Left colon (tissue), 2 donors: ENCODE results near the gene RIPOR3. TPM values are rescaled to one million over a fixed set of nuclear protein-coding genes. Genes with fewer than 3 reads are reported as not detected.
"Not testable (repeated sequence)": the region's sequence is repeated elsewhere in the genome, so short reads cannot be mapped to it uniquely, and the experiment has no call there.

Experiments used
- ATAC-seq: fragments of 200-7000 bp; cut with Tn5 transposase; one replicate; pipeline ENCODE4 v1.9.1; 2020; ENCODE audit warnings: mild to moderate bottlenecking, moderate library complexity
- DNase-seq, 2 donors: peaks; one replicate each; pipeline ENCODE4 v3.0.0-alpha.2; 2020
- intact Hi-C, 2 donors: fragments of 100-400 bp; cut with DNase I in 1 of 2; cut with micrococcal nuclease in 1 of 2; formaldehyde crosslinking; loops; one replicate each; pipeline versions ENCODE4 v1.11.2 to v1.14.0; 2022; cut with DNase I, micrococcal nuclease
- total RNA-seq, 2 donors: library from RNA; stranded (reverse); fragmentation: NEBNext Ultra II Directional; extraction: Animal tissue kit (Norgen Biotek cat#: 25700); gene quantifications; one replicate each; pipeline ENCODE4 v1.2.1, GENCODE V29; 2021
- donor health status: DM: no; HTN: no; CAD: no.
- donor health status: DM: yes; HTN: yes; CAD: no.

RIPOR3 gene
- total RNA-seq, 2 donors from 2014 or later = 3.2 to 3.9 TPM

DNA sequence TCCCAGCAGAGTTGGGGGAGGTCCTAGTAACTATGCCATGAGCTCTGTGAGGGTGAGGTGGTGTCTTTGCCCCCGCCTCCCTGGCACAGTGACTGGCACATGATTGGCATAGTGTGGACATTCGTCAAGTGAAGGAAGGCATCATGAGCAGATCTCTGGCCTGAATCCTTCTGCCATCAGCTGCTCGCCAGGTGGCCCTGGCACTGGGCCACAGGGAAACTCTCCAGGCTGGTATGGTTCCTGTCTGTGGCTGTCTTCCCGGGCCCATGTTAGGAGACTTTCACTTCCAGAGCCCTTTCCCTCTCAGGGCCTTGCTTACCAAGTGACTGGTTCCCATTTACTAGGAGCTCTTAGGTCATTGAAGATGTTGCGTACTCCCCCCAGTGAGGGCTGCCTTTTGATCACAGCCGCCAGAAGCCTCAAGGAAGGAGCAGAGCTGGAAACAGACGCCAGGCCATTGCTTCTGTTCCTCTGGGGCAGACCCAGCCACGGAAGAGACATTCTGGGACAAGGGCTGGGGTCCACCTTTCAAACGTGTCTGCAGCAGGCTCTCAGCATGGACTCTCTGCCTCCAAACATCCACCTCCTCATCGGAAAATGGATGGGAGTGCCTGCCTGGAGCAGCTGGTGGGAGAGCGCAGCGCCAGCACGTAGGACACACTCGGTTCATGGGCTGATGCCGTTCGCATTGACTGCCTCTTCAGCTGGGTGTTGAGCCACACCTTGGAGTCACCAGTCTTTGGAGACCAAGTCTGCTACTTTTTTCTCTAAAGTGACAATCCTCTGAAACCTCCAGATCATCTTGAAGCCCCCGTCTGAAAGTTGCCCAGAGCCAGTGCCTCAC is 113.9 kb downstream of the RIPOR3 start:
- ATAC-seq (peak; percentile 72), DNase-seq (peak; percentile 79 to 81)
- intact Hi-C loops = loop anchor here (5.0 to 10.0 kb wide), 4 partner anchors 73 to 393 kb away; no protein-coding TSS in a partner anchor

DNA sequence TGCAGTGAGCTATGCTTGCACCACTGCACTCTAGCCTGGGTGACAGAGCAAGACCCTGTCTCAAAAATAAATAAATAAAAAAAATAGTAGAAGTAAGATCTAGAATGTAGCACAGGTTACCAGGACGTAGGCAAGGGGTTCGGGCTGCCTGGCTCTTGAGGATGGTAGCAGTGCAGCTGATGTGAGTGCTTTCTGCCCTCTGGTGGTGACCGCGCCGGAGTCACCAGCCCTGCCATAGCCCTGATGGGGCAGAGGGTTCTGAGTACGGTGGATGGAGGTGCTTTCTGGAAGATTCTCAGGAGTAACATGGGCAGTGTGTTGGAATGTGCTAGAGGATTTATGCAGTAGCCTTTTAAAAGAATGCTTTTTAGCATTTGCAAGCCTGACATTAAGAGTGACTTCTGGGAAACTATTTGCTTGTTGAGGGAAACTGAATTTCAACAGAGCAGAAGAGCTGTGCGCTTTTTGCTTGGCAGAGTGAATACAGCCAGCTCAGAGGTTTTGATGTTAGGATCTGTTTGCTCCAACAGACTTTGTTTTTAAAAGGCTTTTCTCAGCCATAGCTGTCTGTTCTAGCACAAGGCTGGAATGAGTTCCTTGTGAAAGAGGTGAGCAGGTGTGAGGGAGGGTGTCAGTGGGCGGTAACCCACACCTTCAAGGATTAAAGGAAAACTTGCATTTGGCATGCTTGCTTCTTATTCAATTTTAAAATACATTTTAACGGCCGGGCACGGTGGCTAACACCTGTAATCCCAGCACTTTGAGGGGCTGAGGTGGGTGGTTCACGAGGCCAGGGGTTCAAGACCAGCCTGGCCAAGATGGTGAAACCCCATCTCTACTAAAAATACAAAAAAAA is 115.2 kb downstream of the RIPOR3 start:
- peak; percentile 60 for ATAC-seq
- intact Hi-C loops = loop anchor here (5.0 to 10.0 kb wide), 4 partner anchors 71 to 391 kb away; no protein-coding TSS in a partner anchor
- DNase-seq = peak; percentile 65 to 86

DNA sequence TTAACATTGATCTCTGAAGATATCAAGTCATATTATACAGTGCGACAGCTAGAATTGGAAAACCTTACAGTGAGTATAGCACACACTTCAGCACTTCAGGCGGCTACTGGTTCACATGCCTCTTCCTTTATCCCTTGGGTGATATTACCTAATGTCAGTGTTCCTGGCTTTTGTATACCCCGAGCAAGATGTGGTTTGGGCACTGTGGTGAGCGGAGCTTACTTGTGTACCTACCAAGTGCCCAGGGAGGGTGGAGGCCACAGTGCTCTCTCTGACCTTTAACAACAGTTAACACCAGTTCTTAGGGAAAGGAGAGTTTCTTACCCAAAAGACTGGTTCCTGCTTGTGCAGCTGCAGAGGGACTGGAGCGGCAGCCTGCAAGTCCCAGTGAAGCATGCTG is 116.8 kb downstream of the RIPOR3 start:
- intact Hi-C loops = loop anchor here (10.0 kb wide), 3 partner anchors 70 to 390 kb away; no protein-coding TSS in a partner anchor
- ATAC-seq (no peak), DNase-seq (no peak)

DNA sequence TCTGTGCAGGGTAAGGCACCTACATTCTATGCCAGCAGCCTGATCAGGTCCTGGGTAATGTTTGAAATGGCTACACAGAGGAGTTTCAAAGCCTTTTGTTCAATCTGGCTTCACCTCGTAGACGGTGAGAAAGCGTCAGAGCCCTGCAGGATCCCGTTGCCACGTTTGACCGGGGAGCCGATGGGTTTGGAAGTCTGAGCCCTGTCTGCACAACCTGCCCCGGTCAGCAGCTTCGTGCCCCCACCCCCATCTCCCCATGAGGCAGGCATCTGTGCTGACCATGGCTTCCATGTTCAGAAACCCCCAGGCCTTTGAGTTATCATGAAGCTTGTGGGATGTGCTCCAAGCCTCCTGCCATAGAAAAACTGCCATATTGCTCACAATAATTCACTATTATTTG is 117.2 kb downstream of the RIPOR3 start:
- no peak for ATAC-seq
- no peak for DNase-seq
- intact Hi-C loops = loop anchor here (10.0 kb wide), 3 partner anchors 69 to 389 kb away; no protein-coding TSS in a partner anchor

DNA sequence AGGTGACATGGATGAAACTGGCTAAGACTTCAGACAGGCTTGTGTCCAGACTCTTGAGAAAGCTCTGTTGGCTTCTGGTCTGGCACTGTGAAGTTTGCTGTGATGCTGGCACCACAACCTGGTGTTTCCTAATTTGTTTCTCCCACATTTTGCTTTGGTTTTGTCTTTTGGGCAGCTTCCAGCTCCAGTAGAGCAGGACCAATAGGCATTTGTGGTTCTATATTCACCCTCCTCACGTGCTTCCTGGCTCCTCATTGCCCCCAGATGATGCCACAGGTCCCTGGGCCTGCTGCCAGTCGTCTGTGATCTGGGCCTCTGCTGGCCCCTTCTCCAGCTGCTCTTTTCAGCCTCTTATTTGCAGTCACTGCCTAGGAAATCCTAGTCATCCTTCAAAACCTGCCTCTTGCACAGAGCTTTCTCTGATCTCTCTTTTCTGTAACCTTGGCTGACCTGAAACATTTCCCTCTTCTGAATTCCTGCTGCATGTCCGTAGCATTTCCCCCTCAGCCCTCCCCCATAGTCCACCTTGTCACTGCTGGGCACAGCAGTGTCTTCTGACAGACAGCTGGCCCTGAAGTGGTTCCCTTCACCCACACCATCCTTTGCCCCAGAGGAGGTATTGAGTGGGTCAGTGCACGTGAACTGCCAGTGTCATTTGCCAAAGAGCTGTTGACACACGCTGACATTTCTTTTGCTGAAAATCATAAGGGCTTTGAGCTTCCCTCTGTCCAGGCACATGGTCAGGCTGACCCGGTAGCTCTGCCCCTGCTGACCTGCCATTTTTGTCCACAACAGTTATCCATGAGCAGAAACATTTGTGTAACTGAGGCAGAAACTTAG is 118.2 kb downstream of the RIPOR3 start:
- ATAC-seq (no peak), DNase-seq (no peak)
- intact Hi-C loops = loop anchor here (10.0 kb wide), 3 partner anchors 68 to 388 kb away; no protein-coding TSS in a partner anchor

DNA sequence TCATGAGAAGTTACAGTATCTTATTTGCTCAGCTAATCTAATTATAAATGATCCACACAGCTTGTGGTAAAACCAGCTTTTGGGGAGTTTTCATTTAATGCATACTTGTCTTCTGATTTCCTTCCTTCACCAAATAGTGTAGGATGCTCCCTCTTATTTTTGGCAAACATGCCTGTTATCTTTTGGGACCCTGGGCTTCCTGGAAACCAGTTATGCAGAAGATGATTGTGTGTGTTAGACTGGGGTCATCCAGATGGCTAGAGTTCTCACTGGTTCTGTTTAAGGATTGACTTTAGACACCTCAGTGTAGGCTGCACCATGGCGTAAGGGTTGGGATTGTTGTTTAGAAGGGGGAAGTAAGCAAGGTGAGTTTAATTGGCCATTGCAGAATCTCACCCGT is 119.9 kb downstream of the RIPOR3 start:
- DNase-seq (no peak), ATAC-seq (no peak)
- intact Hi-C loops = loop anchor here (10.0 kb wide), 3 partner anchors 67 to 387 kb away; no protein-coding TSS in a partner anchor

DNA sequence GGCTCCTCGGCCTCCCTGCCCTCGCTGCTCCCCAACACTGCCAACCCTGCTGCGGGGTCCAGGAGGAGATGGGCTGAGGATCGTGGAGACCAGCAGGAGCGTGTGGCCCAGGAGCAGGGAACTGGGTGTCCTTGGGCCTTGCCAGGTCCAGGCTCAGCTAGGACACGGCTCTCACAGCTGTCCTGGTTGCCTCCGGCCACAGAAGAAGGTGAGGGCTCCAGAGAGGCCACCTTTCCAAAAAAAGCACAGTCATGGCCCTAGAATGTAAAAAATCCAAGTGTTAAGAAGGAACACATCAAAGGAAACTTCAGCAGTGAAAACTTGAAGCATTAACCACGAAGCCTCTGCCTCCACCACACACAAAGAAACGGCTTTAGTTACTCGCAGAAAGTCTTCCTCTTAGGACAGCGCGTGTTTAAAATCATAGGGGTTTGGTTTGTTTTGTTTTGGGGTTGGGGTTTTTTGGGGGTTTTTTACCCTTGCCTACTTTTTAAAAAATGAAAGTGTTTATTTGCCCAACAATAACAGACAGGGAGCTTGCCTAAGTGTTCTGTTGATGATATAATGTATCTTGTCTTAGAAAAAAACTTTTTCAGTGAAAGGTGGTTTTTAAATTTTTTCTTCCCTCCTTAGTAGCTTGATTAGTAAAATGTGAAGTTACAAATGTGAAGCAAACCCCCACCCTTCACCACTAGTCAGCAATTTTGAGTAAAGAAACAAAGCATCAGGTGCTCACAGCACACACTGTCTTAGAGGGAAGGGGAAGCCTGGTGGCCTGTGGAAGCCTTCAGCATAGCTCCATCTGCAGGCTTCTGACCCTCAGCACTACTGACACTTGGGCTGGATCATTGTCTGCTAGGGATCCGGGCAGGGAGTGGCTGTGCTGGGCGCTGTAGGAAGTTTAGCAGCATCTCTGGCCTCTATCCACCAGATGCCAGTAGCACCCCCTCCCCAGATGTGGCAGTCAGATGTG is 121.2 kb downstream of the RIPOR3 start:
- ATAC-seq = peak; percentile 72
- intact Hi-C loops = loop anchor here (10.0 kb wide), 3 partner anchors 65 to 385 kb away; no protein-coding TSS in a partner anchor
- DNase-seq = no peak

DNA sequence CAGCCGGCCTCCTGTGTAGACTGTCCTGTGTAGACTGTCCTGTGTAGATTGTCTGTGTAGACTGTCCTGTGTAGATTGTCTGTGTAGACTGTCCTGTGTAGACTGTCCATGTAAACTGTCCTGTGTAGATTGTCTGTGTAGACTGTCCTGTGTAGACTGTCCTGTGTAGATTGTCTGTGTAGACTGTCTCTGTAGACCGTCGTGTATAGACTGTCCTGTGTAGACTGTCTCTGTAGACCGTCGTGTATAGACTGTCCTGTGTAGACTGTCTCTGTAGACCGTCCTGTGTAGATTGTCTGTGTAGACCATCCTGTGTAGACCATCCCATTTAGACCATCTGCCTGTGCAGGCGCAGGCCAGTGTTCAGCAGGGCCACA is 121.9 kb downstream of the RIPOR3 start:
- intact Hi-C loops, ATAC-seq, DNase-seq: not testable (repeated sequence)

DNA sequence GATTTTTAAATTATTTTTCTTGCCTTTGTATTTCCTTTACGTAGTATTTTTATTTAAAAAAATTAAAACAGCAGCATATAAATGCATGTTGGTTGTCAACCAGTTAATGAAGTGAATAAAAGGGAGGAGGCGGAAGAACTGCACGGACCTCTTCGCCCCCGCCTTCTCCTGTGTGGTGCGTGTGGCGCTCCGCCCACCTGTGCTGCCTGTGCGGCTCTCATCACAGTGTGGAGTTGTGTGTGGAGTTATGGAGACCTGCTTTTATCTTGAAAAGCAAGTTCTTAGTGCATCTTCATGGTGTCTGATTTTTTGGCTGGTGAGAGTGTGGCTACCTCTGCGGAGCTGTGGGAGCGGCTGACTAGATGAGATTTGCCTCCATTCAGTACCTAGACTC is 122.8 kb downstream of the RIPOR3 start:
- intact Hi-C loops = no loop called here
- no peak for ATAC-seq
- no peak for DNase-seq

DNA sequence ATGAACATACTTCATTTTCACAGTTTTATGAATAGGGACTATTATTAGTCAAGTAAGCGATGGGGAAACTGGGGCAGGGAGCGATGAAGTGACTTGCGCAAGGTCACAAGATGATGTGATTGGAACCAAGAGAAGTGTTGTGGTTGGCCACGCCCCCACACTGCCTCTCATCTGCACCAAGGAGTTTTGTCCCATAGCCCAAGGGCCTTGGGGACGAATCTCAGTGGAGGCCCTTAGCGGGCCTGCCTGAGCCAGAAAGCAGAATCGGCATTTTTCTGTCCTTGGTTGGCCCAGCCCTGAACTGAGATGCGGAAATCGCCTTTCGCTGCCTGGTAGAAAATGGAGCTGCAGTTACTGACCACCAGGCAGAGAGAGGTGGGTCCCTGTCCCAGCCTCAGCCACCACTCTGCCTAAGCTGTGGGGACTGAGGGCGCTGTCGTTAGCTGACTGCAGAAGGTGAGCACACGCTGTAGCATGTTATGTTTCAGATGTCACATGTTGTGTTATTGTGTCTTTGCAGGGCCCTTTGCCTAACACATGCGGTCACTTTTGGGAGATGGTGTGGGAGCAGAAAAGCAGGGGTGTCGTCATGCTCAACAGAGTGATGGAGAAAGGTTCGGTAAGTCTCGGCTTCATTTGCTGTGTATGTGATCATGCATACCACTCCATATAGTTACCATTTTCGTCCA is 123.3 kb downstream of the RIPOR3 start:
- no peak for ATAC-seq
- intact Hi-C loops = no loop called here
- no peak for DNase-seq

DNA sequence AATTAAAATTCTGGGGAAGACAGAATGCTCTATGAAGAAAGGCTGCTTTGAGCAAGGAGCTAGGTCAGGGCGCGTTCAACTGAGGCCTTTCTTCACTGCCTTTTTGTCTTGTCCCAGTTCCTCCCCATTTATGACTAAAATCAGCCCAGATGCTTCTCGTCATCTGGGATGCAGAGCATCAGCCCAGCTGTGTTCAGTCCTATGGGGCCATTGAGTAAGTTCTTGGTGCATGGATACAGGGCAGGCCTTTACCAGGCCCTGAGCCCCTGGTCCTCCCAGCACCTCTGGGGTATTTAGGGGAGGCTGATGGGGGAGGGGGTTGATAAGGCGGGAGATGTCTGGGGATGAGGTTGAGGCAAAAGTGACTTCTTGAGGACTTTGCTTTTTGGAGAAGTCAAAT is 125.5 kb downstream of the RIPOR3 start:
- intact Hi-C loops = no loop called here
- ATAC-seq (no peak), DNase-seq (no peak)

DNA sequence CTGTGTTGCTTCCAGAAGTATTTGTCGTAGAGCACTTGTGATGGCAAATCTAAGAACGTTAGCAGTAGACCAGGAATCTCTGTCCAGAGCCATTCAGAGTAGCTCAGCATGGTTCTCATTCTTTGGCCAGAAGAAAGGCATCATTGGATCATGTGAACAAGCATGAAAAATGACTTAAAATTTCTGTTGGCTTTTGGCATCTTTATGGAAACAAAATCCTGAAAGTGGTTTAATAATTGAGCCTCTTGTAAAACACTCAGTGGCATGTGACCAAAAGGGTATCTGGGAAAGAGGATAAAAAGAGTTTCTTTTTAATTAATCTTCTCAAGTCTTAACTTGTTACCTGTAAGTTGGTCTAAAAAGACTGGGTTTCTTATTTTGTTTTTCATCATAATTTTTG is 126.0 kb downstream of the RIPOR3 start:
- intact Hi-C loops = no loop called here
- ATAC-seq = no peak
- DNase-seq = no peak

DNA sequence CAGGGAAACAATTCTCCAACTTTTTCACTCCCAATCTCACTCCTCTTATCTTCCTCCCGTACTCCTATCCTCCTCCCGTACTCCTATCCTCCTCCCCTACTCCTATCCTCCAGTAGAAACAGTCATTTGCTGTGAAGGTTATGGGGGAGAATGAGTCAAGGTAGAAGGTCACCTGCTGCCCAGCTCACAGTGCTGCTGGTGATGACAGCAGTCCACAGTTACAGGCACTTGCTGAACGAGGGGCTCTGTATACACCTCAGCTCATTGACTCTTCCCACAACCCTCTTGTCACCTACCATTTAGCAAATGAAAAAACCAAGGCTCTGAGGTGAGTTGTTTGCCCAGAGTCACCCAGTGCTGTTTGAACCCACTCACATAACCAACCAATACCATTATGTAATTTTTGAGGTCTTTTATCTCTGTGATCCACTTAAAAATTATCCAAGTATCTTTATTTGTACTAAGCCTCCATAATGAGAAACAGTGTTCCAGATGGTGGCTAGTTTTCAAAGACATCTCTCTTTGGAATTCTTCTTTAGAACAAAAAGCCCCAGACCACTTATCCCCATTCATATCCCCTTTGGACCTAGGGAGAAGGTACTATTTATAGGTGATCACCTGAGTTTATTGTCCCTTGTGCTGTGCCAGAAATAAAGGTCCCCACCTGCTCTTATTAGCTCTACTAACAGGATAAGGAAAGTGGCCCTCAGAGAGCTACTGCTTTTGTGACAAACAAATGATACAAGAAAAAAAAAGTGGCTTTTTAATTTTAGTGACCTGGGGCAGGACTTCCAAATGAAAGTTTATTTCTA is 128.0 kb downstream of the RIPOR3 start:
- peak; percentile 26 for ATAC-seq
- DNase-seq = no peak
- intact Hi-C loops = no loop called here

DNA sequence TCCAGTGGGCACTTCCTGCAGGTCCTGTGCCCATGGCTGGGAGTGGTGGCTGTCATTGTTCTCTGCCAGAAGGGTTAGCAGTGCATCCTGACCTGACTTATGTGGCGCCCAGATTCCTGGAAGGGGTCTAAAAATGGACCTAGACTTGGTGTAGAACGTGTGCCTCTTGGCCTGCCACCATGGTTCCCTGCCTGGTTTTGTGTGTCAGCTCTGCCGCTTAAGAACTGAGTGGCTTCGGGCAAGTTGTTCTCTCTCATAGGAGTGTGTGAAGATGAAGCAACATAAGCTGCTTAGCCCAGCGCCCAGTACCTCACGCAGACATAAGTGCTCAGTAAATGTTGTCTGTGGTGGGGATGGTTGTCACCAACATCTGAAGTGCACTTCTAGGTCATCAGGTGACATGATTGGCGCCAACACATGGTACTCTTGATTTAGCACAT is 129.1 kb downstream of the RIPOR3 start:
- ATAC-seq (no peak), DNase-seq (no peak)
- intact Hi-C loops = no loop called here

DNA sequence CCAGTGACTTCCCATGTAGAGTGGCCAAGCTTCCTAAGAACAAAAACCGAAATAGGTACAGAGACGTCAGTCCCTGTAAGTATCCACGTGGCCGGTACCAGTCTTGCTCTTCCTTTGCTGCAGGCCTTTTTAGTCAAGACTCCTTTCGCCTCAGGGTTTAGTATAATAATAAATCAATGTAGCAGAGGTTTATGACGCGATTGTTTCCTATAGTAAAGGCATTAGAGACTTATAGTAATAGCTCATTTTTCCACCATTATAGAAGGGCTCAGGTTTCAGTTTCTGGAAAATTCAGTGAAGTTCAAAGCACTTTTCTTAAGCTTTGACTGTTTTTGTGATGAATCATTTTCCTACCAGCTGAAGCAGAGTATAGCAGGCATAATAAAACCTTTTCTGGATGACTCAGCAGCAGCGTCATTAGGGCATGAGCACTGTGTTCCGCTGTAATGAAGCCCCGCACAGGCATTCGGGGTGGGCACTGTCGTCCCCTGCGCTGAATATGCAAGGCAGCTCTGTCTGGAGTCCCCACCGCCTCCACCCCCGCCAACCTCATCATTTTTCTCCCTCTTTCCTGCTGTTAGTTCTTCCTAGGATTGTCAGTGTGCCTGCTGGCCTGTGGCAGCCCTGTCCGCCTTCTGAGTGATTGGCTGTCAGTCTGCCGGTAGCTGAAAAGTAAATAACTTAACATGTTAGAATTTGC is 129.8 kb downstream of the RIPOR3 start:
- no peak for DNase-seq
- intact Hi-C loops = no loop called here
- peak; percentile 44 for ATAC-seq

DNA sequence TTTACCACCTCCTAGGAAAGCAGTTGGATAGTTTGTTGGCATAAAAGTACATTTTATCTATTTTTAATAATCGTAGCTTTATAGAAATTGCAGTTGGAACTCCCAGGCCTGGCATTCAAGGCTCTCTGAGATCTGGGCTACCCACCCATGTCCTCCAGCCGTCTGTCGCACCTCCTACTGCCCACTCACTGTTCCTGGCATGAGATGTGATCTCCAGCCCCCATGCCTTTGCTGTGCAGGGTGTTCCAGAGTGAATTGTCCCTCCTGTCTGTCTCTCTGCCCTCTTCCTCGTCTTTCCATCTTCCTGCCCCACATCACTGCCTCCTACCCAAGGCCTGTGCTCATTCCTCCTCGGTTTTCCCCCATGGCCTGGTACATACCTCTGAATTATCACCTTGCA is 130.5 kb downstream of the RIPOR3 start:
- ATAC-seq = no peak
- intact Hi-C loops = no loop called here

More for the DNA sequence above, 130.5 kb downstream of the RIPOR3 start:
- no peak for DNase-seq
